Measurements from ENCODE around the gene VPS26A.
"Not testable (repeated sequence)": the region's sequence is repeated elsewhere in the genome, so short reads cannot be mapped to it uniquely, and the experiment has no call there.

The VPS26A gene

GRCh38 chr10:69103784-69104183 lies 20.2 kb upstream of the VPS26A start:
- no peak for DNase-seq

- DNase-seq, result no peak
Observed at GRCh38 chr10:69104994-69105790, 18.8 kb upstream of the VPS26A start.

GRCh38 chr10:69107176-69107490 lies 16.8 kb upstream of the VPS26A start:
- DNase-seq, result no peak

- no peak for DNase-seq
Observed at GRCh38 chr10:69107699-69108098, 16.3 kb upstream of the VPS26A start.

GRCh38 chr10:69119896-69120295 lies 4.1 kb upstream of the VPS26A start:
- no peak for DNase-seq

GRCh38 chr10:69123306-69123746 lies 652 bp upstream of the VPS26A start:
- DNase-seq, result no peak

- peak; percentile 82 for DNase-seq
Observed at GRCh38 chr10:69124563-69125268, 738 bp downstream of the VPS26A start.

GRCh38 chr10:69125554-69125953 lies 1.6 kb downstream of the VPS26A start:
- no peak for DNase-seq

- no peak for DNase-seq
Observed at GRCh38 chr10:69130251-69130650, 6.3 kb downstream of the VPS26A start.

GRCh38 chr10:69139961-69140360 lies 16.0 kb downstream of the VPS26A start:
- DNase-seq, result no peak

- DNase-seq, result no peak
Observed at GRCh38 chr10:69141304-69141703, 17.3 kb downstream of the VPS26A start.

GRCh38 chr10:69142074-69142473 lies 18.1 kb downstream of the VPS26A start:
- not testable (repeated sequence) for DNase-seq

GRCh38 chr10:69142983-69143382 lies 19.0 kb downstream of the VPS26A start:
- no peak for DNase-seq

GRCh38 chr10:69145329-69145728 lies 21.4 kb downstream of the VPS26A start:
- DNase-seq, result no peak

- DNase-seq, result no peak
Observed at GRCh38 chr10:69145864-69146263, 21.9 kb downstream of the VPS26A start.

GRCh38 chr10:69146759-69147158 lies 22.8 kb downstream of the VPS26A start:
- DNase-seq, result no peak

GRCh38 chr10:69151984-69152383 lies 28.0 kb downstream of the VPS26A start:
- peak; percentile 52 for DNase-seq

- no peak for DNase-seq
Observed at GRCh38 chr10:69153227-69153626, 29.2 kb downstream of the VPS26A start.

GRCh38 chr10:69160809-69161241 lies 36.8 kb downstream of the VPS26A start:
- no peak for DNase-seq

GRCh38 chr10:69168493-69168892 lies 44.5 kb downstream of the VPS26A start:
- no peak for DNase-seq

- DNase-seq, result no peak
Observed at GRCh38 chr10:69172241-69172982, 48.4 kb downstream of the VPS26A start.

- not testable (repeated sequence) for DNase-seq
Observed at GRCh38 chr10:69175326-69175725, 51.3 kb downstream of the VPS26A start.

- no peak for DNase-seq
Observed at GRCh38 chr10:69176823-69177222, 52.8 kb downstream of the VPS26A start.
